Measurements from ENCODE around the gene GRIN2A.

The GRIN2A gene

GRCh38 chr16:10027553-10027952 is 154.7 kb downstream of the GRIN2A start:
- no peak for DNase-seq

GRCh38 chr16:10026593-10026992 is 155.6 kb downstream of the GRIN2A start:
- DNase-seq = no peak

DNA sequence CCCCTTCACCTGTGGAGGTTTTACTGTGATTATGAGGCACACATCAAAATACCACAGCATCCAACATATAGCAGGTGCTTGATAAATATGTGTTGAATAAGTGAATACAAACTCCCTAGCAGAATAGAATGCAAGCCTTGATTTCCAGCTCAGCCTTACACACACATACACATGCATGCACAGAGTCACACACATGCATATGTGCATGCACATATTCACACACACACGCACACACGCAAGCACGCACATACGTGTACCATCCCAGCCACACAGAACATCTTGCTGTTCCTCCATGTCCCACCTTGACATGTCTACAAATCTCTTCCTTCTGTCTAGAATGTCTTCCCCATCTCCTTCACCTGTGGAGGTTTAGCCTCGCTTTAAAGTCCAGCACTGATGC is 160.1 kb downstream of the GRIN2A start:
- no peak for DNase-seq

DNA sequence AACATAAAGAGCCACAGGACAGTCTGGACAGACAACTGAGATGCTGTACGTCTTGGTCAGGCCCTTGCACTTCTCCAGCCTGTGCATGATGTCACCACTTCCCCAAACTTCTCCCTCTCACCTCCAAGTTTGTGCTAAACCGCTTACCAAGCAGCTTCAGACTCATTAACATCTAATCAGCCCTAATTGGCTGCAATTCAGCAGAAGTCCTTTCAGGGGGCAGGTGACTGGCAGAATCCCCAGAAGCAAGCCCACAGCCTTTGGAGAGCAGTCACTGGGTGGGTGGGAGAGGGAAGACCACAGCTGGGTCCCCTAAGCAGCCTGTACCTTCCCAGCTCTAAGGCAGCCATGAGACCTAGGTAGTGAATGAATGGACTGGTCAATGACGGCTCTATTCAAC is 161.4 kb downstream of the GRIN2A start:
- no peak for DNase-seq

GRCh38 chr16:10016752-10017151 is 165.5 kb downstream of the GRIN2A start:
- no peak for DNase-seq

DNA sequence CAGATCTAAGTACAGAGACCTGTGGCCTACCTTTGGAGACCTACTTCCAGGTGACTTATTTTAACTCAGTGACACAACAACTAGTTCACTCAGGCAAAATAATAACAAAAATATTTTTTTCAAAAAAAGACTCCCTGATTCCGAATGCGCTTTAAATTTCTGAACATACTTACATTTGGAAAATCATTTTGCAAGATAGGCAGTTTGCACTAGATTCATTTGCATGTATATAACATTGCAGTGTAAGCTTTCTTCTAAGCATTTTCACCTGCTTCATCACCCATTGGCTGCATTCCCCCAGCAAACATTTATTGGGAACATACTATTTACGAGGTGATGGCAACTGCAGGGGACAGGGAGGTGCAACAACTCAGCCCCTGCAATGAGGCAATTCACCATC is 166.8 kb downstream of the GRIN2A start:
- no peak for DNase-seq

- DNase-seq = no peak
These were observed 168.5 kb downstream of the GRIN2A start for GRCh38 chr16:10013774-10014173.

- DNase-seq = no peak
These were observed 168.9 kb downstream of the GRIN2A start for GRCh38 chr16:10013364-10013763.

DNA sequence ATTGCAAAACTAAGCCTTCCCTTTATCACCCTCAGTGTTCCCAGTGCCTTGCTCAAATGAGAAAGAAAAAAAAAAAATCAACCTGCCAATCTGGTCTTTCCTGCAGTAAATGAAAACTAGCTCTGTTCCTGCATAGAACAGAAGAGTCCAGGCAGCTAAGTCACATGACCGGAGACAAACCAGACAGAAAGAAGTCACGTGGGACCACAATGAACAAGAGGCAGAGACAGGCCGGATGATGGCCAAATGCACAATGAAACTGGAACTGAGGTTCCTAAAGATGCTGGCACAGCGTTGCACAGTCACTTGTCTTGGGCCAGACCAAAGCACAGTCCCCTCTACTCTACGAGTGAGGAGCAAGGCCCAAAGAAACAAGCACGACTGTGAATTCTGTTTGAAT is 172.5 kb downstream of the GRIN2A start:
- no peak for DNase-seq

GRCh38 chr16:10003486-10003885 is 178.7 kb downstream of the GRIN2A start:
- no peak for DNase-seq

DNA sequence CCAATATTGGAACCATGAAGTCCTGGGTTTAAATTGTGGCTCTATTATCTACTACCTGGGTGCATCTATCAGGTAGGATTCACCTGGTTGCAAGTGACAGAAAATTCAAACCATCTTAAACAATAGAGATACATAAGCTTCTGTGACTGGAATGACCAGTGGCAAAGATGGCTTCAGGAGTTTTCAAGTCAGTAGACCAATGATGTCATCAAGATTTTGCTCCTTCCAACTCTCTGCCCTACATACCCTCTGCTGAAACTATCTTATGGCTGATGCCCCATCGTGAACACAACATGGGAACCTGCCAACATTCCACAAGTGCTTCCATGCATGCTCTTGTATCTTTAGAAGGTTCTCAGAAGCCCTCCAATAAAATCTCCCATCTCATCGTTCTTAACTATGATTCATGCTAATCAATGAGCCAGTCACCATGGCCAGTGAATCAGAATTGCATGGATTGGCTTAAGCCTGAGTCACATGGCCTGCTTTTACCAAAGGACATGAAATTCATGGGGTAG is 180.9 kb downstream of the GRIN2A start:
- no peak for DNase-seq

GRCh38 chr16:9996221-9996620 is 186.0 kb downstream of the GRIN2A start:
- no peak for DNase-seq

GRCh38 chr16:9992441-9992840 is 189.8 kb downstream of the GRIN2A start:
- DNase-seq = no peak

DNA sequence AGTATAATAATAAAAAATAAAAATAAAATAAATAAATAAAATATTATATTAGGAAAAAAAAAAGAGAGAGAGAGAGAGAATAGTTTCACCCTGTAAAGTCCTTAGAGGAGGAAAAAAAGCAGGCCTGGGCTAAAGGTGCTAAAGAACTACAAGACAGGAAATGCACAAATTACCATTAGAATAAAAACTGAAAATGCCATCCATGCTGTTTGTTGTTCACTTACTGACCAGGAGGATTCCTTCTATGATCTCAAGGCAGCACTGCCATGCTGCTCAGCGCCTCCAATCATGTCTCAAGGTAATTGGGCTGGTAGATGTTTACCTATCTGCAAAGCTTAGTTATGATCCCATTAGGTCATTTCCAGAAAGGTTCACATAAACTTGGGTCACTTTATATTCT is 201.2 kb downstream of the GRIN2A start:
- no peak for DNase-seq

GRCh38 chr16:9978160-9978725 is 204.0 kb downstream of the GRIN2A start:
- no peak for DNase-seq

DNA sequence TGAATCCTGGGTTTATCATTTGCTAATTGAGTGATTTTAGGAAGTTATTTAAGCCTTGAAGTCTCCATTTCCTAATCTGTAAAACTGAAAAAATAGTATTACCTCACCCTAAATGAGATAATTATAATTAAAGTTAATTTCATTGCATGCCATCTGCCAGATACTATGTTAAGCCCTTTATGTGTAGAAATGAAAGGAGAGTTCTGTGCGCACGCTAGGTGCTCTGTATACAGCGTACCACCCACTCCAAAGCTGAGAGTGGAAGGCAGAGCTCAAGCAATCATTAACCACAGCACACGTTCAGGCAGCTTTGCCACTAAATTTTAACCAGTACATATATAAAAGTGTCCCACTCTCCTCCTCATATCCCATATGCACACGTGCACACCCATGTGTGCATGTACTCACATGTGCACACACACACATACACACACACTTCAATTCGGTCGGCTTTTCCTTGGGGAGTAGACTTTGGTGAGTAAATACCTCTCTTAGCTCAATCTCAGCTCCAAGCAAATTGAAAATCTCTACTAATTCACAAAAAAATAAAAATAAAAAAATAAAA is 204.8 kb downstream of the GRIN2A start:
- DNase-seq = no peak

GRCh38 chr16:9976601-9977000 is 205.6 kb downstream of the GRIN2A start:
- DNase-seq = no peak

DNA sequence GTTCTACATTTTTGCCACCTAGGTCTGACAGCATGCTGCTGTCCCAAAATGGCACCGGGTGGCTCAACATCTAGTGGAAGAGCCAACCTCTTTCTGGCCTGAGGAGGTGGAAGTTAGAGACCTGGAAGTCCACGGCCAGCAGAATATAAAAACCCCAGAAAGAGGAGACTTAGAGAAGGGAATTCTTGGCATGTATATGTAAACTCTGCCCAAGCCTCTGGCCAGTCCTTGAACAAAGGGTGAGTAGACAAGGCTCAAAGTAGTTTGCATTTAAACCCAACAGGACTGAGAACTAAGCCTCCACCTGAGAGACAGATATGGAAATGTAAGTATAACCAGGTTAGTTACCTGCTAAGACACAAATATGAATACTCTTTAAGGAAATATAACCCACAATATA is 210.3 kb downstream of the GRIN2A start:
- DNase-seq = no peak

DNA sequence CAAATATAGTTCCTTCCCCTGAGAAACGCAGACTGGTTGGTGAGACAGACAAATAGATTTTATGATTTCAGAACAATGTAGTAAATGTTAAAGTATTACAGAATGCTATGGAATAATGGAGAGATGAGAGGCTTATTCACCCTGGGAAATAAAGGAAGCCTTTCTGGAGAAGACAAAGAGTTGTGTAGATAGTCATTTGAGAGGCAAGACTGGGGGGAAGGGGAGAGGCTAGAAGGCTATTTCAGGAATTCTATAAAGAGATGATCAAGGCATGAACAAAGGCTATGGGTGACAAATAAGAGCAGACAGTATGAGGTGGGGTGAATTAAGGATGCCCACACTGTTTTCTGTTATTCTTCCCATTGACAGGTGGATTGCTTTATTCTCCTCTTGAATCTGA is 211.4 kb downstream of the GRIN2A start:
- no peak for DNase-seq

DNA sequence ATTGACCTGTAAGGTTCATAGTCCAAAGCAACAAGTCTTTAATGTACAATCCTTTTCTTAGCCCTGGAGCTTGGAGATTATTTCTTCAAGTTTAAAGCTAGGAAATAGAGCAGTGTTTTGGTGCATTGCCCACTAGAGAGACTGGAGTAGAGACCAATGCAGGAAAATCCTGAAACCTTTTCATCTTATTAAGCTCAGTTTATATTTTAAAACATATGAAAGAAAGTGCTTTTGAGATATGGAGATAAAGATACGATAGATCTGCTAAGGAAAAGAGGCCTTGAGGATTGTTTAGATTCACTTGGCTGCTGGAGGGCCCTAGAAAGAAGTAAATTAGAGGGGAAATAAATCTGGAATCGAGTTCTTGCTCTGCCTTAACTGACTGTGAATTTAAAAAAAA is 212.0 kb downstream of the GRIN2A start:
- DNase-seq = no peak

- DNase-seq = no peak
These were observed 212.6 kb downstream of the GRIN2A start for GRCh38 chr16:9969580-9969979.

- no peak for DNase-seq
These were observed 215.6 kb downstream of the GRIN2A start for GRCh38 chr16:9966569-9967157.

DNA sequence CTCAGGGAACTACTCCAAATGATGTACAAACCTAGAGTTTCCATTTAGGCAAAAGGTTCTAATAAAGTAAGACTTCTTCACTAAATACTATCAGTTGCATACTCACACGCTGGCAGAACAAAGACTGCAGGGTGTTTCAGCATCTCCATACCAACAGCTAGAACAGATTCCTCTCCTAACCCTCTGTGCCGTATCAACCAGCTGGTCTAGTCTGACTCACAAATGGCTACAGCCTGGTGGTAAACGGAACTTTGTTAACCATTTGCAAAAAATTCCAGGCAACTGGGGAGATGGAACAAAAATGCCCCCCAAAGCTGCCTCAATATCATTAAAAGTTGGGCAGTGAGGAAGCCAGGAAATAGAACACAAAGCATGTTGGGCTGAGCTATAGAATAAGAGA is 217.1 kb downstream of the GRIN2A start:
- no peak for DNase-seq

DNA sequence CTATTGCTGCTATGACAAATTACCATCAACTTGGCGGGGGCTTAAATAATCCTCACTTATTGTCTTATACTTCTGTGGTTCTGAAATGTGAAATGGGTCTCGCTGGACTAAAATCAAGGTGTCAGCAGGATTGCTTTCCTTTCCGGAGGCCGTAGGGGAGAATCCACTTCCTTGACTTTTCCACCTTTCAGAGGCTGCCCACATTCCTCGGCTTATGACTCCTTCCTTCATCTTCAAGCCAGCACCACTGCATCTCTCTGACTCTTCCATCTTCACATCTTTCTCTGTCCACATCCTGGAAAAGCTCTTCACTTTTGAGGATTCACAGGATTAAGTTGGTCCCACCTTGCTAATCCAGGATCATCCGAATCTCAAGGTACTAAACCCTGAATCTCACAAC is 217.8 kb downstream of the GRIN2A start:
- DNase-seq = no peak

DNA sequence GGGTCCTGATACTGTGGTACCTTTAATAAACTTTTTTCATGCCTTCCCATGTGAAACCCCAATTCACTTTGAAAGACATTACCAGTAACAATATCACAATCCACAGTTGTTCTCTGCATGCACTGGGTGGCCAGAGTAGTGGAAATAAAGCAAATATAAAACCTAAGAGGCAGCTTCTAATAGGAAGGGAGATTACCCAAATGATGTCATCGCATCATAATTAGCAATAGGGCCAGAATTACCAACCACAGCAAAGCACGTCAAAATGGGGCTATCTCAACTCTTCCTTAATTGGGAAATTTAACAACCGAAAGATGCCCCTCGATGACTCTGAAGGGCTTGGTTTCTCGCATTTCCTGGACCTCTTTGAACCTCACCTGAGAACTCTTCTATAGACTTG is 224.8 kb downstream of the GRIN2A start:
- no peak for DNase-seq
